ENCODE results near the gene MYPN.

- no peak for TF ChIP-seq CTCF (IDR thresholded peaks at IDR 0.05)
- TF ChIP-seq POLR2A (IDR thresholded peaks at IDR 0.05) = no peak
Observed at GRCh38 chr10:68075550-68076004, 33.7 kb upstream of the MYPN start.

Measured in body of pancreas (tissue), 4 donors.